ENCODE data around the gene IDS. TPM values are rescaled to one million over a fixed set of nuclear protein-coding genes. Genes with fewer than 3 reads are reported as not detected.

The IDS gene
- total RNA-seq, 2 experiments from 2014 or later, result 52.6 to 55.7 TPM

DNA sequence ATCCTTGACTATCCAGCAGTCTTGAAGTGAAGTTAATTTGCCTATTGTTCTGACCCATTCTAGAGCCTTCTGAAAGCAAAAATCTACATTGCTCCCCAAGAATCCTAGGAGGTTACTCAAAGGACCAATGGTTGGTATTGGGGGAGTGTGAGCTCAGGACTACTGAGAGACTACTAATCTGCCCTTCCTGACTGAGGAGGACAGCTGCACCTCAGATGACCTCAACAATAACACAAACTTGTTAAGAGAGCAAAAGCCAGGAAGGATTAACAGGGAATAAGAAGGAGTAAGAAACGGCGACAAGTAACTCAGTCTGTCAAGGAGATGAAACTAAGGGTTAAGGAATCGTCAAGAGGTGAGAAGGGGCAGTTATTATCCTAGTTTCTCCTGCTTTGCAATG lies 43.4 kb downstream of the IDS start:
- no peak for DNase-seq
- ChIA-PET POLR2A (no interaction called here), CTCF (interaction anchor here (1.0 kb wide), 1 partner anchor 8 kb away, joined by 3 read pairs; no protein-coding TSS in a partner anchor)
- Mint-ChIP-seq H3K27ac (no peak overlapping the region), H3K36me3 (ENCODE audit: low read depth) (no peaks in the 10 kb centered on the region), H3K9me3 (no peaks in the 10 kb centered on the region), H3K4me1 (no peaks in the 10 kb centered on the region), H3K27me3 (peaks cover 21% of the 10 kb centered on the region), H3K4me3 (no peak overlapping the region)

DNA sequence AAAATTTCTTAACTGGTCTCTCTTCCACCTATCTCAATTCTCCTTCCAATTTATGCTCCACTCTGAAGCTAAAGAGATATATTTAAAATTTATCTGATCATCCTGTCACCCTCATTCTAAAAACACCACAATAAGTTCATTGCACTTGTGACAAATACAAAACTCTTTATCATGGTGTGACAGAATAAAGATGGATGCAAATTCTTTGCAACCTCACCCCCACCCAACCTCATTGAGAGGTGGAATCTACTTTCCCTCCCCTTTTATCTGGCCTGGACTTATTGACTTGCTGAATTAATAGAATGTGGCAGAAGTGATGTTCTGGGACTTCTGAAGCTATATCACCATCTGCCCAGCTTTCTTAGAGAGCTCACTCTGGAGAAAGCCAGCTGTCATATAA lies 46.5 kb downstream of the IDS start:
- H3K4me1 Mint-ChIP-seq, result no peaks in the 10 kb centered on the region
- H3K36me3 Mint-ChIP-seq (ENCODE audit: low read depth), result no peaks in the 10 kb centered on the region
- H3K27ac Mint-ChIP-seq, result no peak overlapping the region
- ChIA-PET POLR2A (no interaction called here), CTCF (interaction anchor here (1.3 kb wide), 1 partner anchor 12 kb away, joined by 3 read pairs; no protein-coding TSS in a partner anchor)
- no peak overlapping the region for H3K4me3 Mint-ChIP-seq
- no peaks in the 10 kb centered on the region for H3K9me3 Mint-ChIP-seq
- peaks cover 19% of the 10 kb centered on the region for H3K27me3 Mint-ChIP-seq
- no peak for DNase-seq

- Mint-ChIP-seq H3K27me3 (peaks cover 15% of the 10 kb centered on the region), H3K36me3 (ENCODE audit: low read depth) (no peaks in the 10 kb centered on the region), H3K4me1 (no peaks in the 10 kb centered on the region), H3K27ac (no peak overlapping the region), H3K9me3 (no peaks in the 10 kb centered on the region), H3K4me3 (no peak overlapping the region)
- ChIA-PET POLR2A (no interaction called here), CTCF (no interaction called here)
- no peak for DNase-seq
Measured at GRCh38 chrX:149456476-149457245, 48.4 kb downstream of the IDS start.

DNA sequence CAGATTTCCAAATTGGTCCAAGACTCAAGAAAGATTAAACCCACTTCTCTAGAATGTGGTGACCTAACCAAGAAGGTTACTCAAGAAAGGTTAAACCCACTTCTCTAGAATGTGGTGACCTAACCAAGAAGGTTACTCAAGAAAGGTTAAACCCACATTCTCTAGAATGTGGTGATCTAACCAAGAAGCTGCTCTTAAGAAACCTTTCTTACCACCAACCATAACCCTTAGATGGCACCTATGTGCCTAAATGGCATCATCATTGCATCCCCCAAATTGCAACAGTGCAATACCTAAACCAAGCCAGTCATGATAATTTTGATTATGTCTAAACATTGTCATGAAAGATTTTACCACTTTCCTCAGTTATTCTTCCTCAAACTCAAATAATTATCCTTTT lies 49.2 kb downstream of the IDS start:
- DNase-seq, result no peak
- no peak overlapping the region for H3K4me3 Mint-ChIP-seq
- no peaks in the 10 kb centered on the region for H3K4me1 Mint-ChIP-seq
- H3K27me3 Mint-ChIP-seq, result peaks cover 14% of the 10 kb centered on the region
- H3K27ac Mint-ChIP-seq, result no peak overlapping the region
- no peaks in the 10 kb centered on the region for H3K36me3 Mint-ChIP-seq (ENCODE audit: low read depth)
- CTCF ChIA-PET, result interaction anchor here (0.6 kb wide), 1 partner anchor 373 kb away, joined by 3 read pairs; no protein-coding TSS in a partner anchor
- no peaks in the 10 kb centered on the region for H3K9me3 Mint-ChIP-seq
- POLR2A ChIA-PET, result no interaction called here

- H3K9me3 Mint-ChIP-seq, result peaks cover 3% of the 10 kb centered on the region
Measured at GRCh38 chrX:149453906-149454822, 50.9 kb downstream of the IDS start.

DNA sequence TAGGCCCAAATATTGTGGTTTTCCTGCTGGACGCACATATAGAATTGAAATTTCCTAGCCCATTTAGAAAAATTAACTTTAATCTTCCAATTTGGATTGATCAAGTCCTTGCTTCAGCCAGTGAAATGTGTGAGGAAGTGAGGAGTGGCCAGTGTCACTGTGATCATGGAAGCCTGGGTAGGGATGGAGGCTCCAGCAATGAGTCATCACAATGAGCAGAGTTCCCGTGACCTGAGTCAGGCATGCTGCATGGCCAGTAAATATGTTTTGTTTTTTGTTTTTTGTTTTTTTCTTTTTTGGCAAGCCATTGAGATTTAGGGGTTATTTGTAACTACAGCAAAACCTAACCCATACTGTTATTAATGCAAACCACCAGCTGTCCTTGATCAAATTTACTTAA lies 52.1 kb downstream of the IDS start:
- Mint-ChIP-seq H3K36me3 (ENCODE audit: low read depth) (no peaks in the 10 kb centered on the region), H3K4me1 (no peaks in the 10 kb centered on the region), H3K9me3 (peaks cover 3% of the 10 kb centered on the region), H3K27me3 (peaks cover 12% of the 10 kb centered on the region), H3K4me3 (no peak overlapping the region), H3K27ac (no peak overlapping the region)
- no peak for DNase-seq
- ChIA-PET CTCF (interaction anchor here (1.2 kb wide), 1 partner anchor 29 kb away, joined by 3 read pairs; no protein-coding TSS in a partner anchor), POLR2A (no interaction called here)

More at GRCh38 chrX:149453906-149454822, 50.9 kb downstream of the IDS start:
- peaks cover 11% of the 10 kb centered on the region for H3K27me3 Mint-ChIP-seq
- ChIA-PET CTCF (no interaction called here), POLR2A (no interaction called here)
- no peak overlapping the region for H3K4me3 Mint-ChIP-seq
- DNase-seq, result no peak
- no peaks in the 10 kb centered on the region for H3K4me1 Mint-ChIP-seq
- no peak overlapping the region for H3K27ac Mint-ChIP-seq
- no peaks in the 10 kb centered on the region for H3K36me3 Mint-ChIP-seq (ENCODE audit: low read depth)

- no peak overlapping the region for H3K27ac Mint-ChIP-seq
- H3K9me3 Mint-ChIP-seq, result no peaks in the 10 kb centered on the region
- no peak for DNase-seq
- H3K4me1 Mint-ChIP-seq, result no peaks in the 10 kb centered on the region
- POLR2A ChIA-PET, result no interaction called here
- CTCF ChIA-PET, result no interaction called here
- H3K4me3 Mint-ChIP-seq, result no peak overlapping the region
- H3K36me3 Mint-ChIP-seq (ENCODE audit: low read depth), result no peaks in the 10 kb centered on the region
- no peaks in the 10 kb centered on the region for H3K27me3 Mint-ChIP-seq
Measured at GRCh38 chrX:149433451-149433850, 71.7 kb downstream of the IDS start.

DNA sequence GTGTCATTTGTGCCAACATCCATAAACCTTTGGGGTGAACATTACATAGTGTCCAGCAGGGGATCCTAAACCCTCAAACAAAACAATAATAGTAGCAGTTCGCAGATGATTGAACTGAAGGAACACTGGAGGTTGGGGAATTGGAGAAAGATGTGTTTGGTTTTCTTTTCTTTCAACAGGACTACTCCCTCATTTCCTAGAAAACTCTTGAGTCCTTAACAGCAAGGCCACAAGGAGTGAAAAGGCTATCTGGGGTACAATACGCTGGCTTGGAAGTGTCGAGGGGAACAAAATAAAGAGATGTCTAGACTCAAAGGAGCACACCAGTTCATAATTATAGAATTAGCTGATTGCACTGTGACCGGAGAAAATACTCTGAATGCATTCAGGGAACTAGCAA lies 72.1 kb downstream of the IDS start:
- Mint-ChIP-seq H3K4me3 (no peak overlapping the region), H3K4me1 (no peaks in the 10 kb centered on the region), H3K27ac (no peak overlapping the region), H3K9me3 (no peaks in the 10 kb centered on the region), H3K27me3 (peaks cover under 1% of the 10 kb centered on the region), H3K36me3 (ENCODE audit: low read depth) (no peaks in the 10 kb centered on the region)
- POLR2A ChIA-PET, result no interaction called here
- DNase-seq, result no peak
- CTCF ChIA-PET, result no interaction called here

Other genes starting within 250 kb of the IDS start
- 10 to 100 TPM; 33.2 to 37.2 TPM for gene EOLA1, start 35.7 kb upstream of the IDS start, total RNA-seq
- gene HSFX3, start 44.6 kb upstream of the IDS start, total RNA-seq, result not detected
- gene MAGEA9B, start 82.2 kb upstream of the IDS start, total RNA-seq, result not detected
- under 1 TPM in 1 of 2 experiments, not detected in 1; 0.35 TPM for gene HSFX2, start 90.0 kb upstream of the IDS start, total RNA-seq
- gene TMEM185A, start 126.5 kb upstream of the IDS start, total RNA-seq, result 10 to 100 TPM; 15.8 to 16.8 TPM
- gene MAGEA11, start 206.8 kb upstream of the IDS start, total RNA-seq, result not detected

Measured in activated CD4-positive, alpha-beta T cell treated with anti-CD3 and anti-CD28 coated beads, Interleukin-2, amount 10 ng/mL, durations not matched to agents 7 days and 5 days (primary cell).